Stimulated activated CD4-positive, alpha-beta T cell treated with anti-CD3 and anti-CD28 coated beads, Interleukin-4, amount 100 ng/mL, for 1 hour (primary cell): ENCODE results near the gene TMEM43.
"Not testable (repeated sequence)": the region's sequence is repeated elsewhere in the genome, so short reads cannot be mapped to it uniquely, and the experiment has no call there.

Source experiments
- DNase-seq: peaks from one replicate; pipeline ENCODE4 v3.0.0-alpha.2; 2020

TMEM43 gene, protein sequence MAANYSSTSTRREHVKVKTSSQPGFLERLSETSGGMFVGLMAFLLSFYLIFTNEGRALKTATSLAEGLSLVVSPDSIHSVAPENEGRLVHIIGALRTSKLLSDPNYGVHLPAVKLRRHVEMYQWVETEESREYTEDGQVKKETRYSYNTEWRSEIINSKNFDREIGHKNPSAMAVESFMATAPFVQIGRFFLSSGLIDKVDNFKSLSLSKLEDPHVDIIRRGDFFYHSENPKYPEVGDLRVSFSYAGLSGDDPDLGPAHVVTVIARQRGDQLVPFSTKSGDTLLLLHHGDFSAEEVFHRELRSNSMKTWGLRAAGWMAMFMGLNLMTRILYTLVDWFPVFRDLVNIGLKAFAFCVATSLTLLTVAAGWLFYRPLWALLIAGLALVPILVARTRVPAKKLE

DNA sequence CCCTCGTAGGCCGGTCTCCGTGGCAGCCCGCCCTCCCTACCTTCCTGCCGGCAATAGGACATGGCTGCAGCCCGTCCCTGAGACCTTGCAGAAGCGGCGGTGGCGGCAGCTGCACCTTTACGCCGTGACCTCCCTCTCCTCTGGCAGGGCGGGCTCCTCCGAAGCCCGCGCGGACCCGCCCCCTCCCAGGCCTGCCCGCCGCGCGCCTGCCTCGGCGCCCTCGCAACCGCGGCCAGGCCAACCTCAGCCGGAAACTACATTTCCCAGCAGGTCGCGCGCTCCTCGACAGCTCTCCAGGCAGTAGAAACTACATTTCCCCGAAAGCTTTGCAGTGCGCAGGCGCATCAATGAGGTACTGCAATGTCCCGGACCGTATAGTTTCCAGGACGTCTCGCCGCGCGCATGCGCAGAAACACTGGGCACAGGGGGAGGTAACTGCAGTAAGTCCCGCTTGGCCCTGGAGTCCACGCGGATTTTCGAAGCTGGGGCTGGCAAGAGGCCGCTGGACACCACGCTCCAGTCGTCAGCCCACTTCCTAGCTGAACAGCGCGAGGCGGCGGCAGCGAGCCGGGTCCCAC is at the start of gene TMEM43, which contains the start of gene CHCHD4:
Gene TMEM43 (plus strand): TSS at position 438 of the 578 bp plus-strand sequence. CDS start 142 bp downstream, outside the sequence.
Gene CHCHD4 (minus strand): TSS at position 256 of the 578 bp plus-strand sequence. CDS start 194 bp downstream, at position 62.
- DNase-seq = peak; percentile 98

DNA sequence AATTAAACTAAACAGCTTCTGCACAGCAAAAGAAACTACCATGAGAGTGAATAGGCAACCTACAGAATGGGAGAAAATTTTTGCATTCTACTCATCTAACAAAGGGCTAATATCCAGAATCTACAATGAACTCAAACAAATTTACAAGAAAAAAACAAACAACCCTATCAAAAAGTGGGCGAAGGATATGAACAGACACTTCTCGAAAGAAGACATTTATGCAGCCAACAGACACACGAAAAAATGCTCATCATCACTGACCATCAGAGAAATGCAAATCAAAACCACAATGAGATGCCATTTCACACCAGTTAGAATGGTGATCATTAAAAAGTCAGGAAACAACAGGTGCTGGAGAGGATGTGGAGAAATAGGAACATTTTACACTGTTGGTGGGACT is 49.6 kb upstream of the TMEM43 start:
- not testable (repeated sequence) for DNase-seq

DNA sequence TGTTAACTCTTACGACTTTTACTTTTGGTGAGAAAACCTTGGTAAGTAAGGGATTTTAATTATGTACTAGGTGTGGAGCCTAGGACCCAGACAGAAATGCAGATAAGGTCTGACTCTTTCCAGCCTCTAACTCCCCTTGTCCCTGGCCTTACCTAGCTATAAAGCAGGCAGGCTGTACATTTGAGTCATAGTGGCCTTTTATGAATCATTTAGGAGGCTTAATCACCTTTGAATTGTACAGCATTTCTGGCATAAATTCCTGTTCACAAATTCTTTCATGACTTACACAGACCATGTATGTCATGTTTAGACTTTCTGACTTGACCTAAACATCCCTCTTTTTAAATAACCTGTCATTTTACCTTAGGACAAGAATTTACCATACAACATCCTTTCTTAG is 47.5 kb upstream of the TMEM43 start:
- DNase-seq = no peak

DNA sequence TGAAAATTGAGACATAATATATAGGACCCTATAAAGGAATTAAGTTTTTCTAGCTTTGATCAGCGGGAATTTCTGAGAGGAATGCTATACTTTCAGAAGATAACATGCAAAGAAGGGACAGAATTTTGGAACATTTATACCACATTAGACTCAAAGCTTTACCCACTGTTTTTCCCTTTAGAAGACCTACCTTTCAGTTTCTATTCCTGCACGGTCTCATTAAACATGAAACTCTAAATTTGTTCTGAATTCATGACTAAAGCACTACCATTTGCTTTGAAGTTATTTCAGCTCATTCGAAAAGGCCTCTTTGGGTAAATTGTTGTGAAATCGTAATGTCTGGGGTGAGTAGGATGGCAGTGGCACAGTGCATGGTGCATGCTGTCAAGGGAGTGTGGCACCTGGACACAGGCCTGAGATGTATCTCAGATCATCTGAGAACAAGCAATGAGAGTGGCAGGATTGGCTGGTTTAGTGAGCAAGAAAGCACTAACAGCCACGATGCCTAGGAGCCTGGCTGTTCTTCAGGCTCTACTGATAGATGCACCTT is 42.7 kb upstream of the TMEM43 start:
- no peak for DNase-seq

DNA sequence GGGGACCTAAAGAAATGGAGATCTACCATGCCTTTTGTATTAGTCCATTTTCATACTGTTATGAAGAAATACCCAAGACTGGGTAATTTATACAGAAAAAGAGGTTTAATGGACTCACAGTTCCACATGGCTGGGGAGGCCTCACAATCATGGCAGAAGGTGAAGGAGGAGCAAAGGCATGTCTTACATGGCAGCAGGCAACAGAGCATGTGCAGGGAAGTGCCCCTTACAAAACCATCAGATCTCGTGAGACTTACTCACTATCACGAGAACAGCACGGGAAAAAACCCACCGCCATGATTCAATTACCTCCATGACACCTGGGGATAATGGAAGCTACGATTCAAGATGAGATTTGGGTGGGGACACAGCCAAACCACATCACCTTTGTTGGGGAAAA is 37.4 kb upstream of the TMEM43 start:
- DNase-seq = not testable (repeated sequence)

DNA sequence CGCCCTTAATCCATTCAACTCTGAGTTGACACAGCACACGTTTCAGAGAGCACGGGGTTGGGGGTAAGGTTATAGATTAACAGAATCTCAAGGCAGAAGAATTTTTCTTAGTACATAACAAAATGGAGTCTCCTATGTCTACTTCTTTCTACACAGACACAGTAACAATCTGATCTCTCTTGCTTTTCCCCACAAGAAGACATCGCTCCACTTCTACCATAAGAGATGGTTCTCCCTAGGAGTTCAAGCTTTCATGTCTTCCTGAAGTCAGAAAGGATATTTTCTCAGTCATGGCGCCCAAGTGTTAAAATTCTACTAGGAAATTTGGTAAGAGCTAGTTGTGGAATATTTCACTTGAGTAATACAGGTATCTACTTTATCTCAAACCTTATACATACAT is 32.9 kb upstream of the TMEM43 start:
- DNase-seq = not testable (repeated sequence)

DNA sequence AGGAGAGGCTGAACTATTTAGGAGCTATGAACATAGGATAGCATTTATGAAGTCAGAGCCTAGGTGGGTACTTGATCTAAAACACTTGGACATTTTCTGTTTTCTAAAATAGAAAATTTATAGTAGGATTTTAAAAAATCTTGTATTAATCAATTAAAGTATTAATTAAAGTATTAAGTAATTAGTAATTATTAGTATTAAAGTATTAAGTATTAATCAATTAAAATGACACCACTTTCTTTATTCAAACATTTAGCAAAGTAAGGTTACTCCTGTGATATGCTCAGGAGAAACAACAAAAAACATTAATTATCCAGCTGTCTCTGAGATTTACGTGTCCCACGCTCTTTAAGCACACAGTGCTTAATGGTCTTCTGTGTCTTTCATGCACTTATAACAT is 32.4 kb upstream of the TMEM43 start:
- DNase-seq = no peak

DNA sequence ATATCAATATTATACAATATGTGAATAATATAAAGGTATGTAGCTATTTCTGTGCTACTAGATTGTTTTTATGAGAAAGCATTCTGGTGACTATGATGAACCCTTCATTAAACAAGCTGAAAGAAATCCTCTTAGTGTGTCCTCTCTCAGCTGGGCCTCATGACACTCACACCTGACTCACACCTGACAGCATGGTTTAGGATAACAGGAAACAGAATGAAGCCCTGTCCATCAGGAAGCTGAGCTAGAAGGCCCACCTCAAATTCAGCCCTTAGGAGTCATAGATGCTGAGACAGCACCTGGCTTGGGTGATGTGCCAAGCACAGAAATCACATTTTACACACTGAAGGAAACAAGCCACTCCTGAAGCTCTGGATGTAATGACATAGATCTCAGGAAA is 31.0 kb upstream of the TMEM43 start:
- no peak for DNase-seq

DNA sequence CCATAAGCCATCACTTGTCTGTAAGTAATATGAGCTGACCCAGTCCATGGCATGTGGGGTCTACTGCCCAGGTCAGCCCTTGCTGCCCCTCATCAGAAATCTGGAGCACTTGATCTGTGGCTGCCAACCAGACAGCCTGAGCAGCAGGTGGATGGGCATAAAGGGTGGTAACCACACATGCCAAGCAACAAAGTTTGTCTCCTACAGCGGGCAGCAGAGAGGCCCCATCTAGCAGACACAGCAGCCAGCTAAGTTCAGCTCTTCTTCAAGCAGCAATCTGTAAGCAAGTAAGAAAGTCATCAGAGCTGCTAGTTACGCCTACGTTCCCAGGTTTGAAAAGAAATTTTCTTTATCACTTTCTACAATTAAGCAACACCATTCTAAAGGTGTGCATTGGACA is 28.1 kb upstream of the TMEM43 start:
- DNase-seq = no peak

DNA sequence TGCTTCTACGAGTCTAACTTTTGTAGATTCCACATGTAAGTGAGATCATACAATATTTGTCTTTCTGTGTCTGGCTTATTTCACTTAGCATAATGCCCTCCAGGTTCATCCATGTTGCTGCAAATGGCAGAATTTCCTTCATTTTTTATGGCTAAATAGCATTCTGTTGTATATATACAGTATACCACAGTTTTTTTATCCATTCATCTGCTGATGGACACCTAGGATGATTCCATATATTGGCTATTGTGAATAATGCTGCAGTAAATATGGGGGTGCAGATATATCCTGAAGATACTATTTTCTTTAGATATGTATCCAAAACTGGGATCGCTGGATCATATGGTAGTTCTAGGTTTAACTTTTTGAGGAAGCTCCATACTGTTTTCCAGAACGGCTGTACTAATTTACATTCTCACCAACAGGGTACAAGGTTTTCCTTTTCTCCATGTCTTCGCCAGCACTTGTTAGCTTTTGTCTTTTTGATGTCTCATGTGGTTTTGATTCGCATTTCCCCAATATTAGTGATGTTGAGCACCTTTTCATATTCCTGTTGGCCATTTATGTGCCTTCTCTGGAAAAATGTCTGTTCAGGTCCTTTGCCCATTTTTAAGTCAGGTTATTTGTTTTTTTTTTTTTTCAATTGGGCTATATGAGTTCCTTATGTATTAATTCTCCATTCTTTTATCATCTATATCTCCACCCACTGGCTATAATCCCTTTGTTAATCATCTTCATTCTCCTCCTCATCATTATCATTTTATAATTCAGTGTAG is 27.0 kb upstream of the TMEM43 start:
- DNase-seq = no peak

DNA sequence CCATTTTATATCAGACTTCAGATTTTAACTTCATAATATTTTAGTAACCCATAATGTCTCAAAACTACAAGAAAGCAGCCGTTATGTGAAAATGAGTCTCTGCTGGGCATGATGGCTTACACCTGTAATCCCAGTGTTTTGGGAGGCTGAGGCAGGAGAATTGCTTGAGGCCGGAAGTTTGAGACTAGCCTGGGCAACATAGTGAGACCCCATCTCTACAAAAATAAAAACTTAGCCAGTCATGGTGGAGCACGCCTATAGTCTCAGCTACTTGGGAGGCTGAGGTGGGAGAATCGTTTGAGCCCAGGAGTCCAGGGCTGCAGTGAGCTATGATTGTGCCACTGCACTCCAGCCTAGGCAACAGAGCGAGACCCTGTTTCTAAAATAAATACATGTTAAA is 15.0 kb upstream of the TMEM43 start:
- DNase-seq = not testable (repeated sequence)

DNA sequence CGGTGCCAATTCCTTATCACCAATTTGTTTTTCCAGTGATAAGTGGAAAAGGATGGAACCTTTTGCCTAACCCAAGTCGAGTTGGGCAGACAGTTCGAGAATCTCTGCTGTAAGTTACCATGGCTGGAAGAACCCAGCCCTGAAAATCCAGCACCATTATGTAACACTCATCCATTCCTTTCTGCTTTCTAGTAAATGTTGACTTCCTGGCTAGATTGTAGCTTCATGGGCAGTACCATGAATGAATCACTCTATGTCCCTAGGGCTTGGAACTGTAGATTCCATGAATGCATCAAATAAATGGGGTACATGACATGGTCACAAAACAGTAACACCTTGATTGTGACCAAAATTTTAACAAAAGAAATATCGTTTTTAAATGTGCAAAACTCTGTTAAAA is 14.2 kb upstream of the TMEM43 start:
- DNase-seq = no peak

DNA sequence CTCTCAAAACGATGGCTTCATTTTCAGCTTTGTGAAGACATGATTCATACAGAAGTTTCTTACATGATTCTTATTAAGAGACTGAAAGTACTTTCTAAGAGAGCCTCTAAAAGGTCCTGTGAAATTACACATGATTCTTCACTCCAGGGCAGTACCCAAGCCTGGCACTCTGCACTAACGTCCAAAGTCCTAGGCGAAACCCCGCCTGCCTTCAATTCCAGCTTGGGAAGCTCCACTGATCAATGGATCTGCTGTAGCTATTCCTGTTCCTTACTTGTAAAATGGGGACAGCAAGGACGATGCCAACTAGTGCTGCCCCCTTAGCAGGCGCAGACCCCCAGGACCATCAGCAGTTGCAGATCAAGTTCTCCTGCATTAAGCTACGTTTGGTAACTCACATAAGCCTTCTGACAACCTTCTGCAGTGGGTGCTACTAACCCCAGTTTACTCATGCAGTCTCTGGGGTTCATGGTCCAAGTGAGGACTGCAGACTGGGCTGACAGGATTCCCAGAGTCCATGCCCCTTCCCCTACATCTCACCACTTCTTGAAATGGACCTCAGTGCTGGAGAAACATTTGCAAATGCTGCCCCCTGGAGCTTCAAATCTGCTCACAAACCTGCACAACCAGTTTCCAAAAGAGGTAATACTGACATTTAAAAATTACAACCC is 10.8 kb upstream of the TMEM43 start:
- DNase-seq = no peak

DNA sequence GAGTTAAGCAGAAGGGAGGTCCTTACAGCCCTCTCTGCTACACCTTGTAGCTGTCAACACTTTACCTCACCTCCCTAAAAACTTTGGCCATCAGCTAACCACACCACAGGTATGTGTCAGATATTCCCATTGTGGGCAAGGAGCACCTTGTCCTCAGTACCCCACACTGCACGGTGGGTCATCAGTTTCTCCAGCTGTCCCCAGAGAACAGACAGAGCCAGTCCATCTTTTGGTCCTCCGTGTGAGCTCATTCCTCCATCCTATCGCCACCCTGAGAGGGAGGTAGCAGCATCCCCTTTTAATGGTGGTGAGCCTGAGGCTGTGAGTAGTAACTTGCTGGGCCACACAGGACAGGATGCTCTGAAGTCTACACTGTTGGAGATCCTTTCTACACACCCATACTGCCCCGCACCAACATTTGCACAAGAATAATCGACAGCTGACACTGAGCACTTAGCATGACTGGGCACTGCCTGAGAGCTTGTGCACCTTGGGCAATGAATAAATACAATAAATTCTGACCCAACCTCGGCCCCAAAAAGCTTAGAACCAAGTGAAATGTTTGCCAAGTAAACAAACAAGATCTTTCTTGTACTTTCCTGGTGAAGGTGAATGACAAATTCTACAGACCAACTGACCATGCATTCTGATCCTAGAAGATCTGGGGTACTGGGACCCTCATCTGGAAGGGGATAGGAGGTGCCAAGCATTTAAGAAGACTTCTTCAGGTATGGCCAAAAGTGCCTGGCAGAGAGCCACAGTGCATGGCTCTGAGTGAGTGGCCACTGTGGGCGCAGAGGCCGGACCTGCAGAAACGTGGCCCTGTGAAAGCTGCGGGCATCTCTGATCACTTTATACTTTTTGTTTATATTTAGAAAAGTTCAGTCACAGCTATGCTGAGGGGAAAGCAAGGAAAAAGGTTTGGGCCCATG is 7.1 kb upstream of the TMEM43 start:
- DNase-seq = no peak

DNA sequence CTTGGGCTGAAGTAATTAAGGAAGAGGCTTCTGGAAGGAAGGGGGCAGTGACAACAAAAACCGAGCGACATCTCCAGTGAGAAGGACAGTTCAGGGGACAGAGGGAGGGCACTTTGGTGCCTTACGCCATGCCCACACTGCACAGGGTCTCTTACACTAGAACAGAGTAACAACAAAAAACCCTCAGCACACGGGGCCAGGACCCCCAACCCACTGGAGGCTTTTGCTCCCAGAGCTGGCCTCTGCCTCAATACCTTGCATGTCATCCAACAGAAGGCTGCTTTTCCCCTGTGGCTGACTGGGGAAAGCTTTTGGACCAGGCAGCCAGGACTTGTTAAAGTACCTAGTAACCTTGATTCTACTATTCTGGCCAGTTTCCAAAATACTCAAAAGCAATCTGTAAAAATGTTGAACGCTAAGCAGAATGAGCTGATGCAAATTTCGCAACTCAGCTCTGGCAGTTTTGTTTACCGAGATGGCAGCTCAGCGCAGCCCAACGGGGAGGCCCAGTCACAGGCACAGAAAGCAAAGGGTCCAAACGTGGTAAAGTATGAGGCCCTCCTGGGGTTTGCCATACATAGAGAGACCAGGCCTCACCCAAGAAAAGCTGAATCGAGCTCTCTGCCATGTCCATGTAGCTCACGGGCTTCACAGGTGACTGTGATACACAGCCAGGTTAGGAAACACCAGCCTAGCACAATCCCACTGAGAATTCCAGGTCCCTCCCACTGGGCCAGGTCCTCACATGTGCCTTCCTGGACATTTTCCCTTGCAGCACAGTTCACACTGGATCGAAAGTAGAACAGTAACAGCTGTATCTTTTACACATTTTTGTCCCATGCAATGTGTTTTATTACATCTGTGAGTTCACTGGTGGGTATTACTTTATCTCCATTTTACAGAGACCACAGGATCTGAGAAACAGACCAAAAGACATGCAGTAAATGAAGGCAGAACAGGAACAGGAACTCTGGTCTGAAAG is 6.2 kb upstream of the TMEM43 start:
- DNase-seq = no peak

DNA sequence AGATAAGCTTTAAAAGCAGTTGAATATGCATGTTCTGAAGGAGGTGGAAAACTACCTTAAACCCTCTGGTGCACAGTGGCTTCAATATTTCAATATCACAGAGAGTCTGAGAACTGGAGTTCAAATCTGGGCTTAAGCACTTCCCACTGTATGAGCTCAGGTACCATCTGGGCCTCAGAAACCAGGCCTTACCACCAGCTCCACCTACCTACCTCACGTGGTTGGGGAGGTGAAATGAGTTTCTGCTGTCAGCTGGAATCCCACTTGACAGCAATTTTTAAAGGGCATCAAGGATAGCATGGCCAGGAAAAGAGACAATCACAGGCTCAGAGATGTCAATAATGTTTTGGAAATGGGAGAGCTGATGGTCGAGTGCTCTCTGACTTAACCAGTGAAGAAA is 5.2 kb upstream of the TMEM43 start:
- DNase-seq = no peak

DNA sequence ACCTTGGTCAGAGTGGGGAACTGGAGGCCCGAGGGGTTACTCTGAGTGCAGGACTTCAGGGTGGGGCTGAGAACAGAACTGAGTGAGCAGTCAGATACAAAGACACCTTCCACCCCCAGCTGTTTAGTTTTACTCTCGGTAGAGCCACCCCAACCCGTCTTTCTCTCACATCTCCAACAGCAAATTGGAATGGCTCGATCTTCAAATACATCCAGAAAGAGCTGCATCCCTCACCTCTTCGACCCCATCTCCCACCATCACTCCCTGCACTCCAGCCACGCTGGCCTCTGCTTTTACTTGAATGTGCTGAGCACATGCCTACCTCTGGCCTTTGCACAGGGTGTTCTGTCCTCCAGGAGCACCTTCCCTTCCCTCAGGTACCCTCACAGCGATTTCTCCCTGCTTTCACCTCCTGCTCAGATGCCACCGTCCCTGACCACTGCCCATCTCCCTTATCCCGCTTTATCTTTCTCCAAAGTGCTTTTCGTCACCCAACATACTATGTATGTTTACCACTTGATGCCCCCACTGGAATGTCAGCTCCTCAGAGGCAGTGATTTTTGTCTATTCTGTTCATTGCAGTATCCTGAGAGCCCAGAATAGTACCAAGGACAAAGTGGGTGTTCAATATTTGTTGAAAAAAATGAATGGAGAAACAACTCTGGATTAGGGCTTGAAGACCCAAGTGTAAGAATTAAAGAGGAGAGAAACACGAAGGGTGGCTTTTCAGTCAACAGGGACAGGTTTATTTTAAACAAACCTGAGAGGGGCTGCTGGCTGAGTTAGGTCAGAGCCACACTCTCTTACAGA is 4.5 kb upstream of the TMEM43 start:
- DNase-seq = no peak

DNA sequence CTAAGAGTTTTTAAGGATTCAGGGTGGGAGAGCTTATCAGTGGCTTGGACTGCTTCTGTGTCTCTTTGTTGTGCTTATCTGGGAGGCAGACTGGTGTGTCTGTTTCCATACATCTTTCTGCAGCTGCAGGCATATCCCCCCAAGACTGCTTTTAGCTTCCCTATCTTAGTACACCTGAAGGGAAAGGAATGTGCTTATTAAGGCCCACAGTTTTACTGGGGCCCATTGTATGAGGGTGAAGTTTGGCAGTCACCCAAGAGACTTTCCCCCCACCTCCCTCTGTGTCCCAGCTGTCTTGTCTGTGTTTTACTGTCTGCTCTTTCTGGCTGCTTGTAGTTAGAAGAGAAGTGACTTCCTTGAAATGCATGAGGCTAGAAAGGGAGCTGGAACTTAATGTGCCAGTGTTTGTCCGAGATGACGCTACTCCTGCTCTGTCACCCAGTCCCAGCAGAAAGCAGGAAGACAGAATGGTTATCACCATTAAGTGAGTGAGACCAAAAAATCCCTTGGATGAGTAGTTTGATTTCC is 3.9 kb upstream of the TMEM43 start:
- DNase-seq = not testable (repeated sequence)

DNA sequence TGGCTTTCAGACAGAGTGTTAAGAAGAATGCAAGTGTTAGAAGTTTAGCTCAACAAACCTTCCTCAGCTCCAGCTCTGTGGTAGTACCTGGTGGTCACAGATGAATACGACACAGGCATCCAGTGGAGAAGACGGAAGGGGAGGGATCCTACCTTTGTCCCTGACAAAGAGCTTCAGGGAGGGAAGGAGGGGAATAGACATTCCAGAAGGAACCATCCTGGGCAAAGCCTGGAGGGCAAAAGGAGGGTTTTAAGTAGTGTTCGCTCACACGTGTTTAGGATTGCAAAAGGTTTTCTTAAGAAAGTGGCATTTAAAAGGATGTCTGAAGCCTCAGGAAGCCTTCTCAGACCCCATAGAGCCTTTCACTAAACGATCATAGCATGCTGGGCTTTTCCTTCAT is 3.0 kb upstream of the TMEM43 start:
- DNase-seq = no peak
